ENCODE data around the gene OLFML2B. TPM values are rescaled to one million over a fixed set of nuclear protein-coding genes. Genes with fewer than 3 reads are reported as not detected.
A peak's percentile ranks its signal among the peaks of the same experiment; 100 is the strongest.

Gene OLFML2B
- total RNA-seq, 1 donor from 2014 or later, result 1.8 TPM

DNA sequence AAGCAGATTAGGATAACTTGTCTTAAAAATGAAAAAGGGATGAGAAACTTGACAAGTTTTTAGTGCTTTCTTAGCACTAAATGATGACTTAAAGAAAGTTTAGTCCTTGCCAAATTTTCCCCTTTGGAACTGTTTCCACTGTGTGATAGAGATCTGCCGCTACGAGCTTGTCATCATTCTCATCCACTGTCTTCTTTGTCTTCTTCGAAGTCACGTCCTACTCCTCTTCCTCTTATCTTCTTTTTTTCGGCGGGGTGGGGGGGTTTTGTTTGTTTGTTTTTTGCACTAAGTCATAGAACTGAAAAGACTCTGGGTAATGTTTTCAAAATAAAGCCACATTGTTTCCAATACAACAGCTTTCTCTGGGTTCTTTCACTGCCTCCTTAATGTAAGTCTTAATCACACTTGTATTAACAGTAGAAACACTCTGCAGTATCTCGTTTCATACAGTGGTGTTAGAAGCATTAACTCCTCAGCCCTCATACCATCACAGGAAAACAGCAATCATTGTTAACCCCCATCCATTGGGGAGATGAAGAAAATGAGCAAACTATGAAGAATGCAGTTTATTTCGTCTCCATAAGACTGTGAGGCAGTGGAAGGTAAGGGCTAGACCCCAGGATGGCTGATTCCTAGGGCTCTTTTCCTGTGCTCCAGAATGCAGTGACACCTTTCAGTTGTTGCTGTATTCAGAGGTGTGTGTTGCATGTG lies 81.8 kb downstream of the OLFML2B start:
- no peak for DNase-seq (ENCODE audit: low spot score, unreplicated experiment)
- H3K4me1 Mint-ChIP-seq (ENCODE audit: low read depth), result peaks cover 11% of the 10 kb centered on the region
- peak overlapping the region; percentile 62 for H3K27ac Mint-ChIP-seq
- no peak overlapping the region for H3K4me3 Mint-ChIP-seq (ENCODE audit: low read depth)
- H3K27me3 Mint-ChIP-seq, result no peaks in the 10 kb centered on the region
- TF ChIP-seq, protein P1, sequence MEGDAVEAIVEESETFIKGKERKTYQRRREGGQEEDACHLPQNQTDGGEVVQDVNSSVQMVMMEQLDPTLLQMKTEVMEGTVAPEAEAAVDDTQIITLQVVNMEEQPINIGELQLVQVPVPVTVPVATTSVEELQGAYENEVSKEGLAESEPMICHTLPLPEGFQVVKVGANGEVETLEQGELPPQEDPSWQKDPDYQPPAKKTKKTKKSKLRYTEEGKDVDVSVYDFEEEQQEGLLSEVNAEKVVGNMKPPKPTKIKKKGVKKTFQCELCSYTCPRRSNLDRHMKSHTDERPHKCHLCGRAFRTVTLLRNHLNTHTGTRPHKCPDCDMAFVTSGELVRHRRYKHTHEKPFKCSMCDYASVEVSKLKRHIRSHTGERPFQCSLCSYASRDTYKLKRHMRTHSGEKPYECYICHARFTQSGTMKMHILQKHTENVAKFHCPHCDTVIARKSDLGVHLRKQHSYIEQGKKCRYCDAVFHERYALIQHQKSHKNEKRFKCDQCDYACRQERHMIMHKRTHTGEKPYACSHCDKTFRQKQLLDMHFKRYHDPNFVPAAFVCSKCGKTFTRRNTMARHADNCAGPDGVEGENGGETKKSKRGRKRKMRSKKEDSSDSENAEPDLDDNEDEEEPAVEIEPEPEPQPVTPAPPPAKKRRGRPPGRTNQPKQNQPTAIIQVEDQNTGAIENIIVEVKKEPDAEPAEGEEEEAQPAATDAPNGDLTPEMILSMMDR (IDR thresholded peaks at IDR 0.05; ENCODE audit: unreplicated experiment), result no peak
- peaks cover 7% of the 10 kb centered on the region for H3K36me3 Mint-ChIP-seq (ENCODE audit: insufficient read depth)
- H3K9me3 Mint-ChIP-seq (ENCODE audit: low read depth), result peaks cover 1% of the 10 kb centered on the region

DNA sequence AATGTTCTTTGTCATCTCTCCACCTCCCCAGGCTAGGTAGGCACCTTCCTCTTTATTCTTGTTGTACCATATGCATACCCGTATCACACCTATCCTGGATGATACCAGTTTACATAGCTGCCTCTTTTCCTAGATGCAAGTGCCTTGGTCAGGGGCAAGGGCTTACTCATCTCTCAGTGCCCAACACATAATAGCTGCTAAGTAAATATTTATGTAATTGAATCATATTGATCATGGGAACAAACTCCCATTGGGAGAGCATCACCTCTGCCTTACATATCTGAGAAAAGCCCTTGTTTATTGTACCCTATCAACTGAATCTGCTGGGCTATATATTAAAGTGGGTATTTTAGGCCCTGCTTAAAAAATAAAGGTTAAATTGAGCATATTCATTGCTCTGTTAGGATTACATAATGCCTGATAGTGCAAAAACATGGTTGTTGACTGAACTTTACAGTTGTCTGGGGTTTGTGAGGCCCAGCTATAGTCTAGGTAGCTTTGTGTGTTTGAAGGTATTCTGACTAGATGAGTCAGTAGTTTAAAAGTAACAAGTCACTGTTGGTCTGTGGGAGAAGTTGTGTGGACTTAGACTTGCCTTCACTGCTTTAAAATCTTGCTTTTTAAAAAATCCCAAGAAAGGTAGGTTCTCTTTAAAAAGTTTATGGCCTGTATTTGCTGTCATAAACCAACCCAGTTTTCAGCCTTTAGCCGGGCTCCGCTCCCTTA lies 82.6 kb downstream of the OLFML2B start:
- H3K27ac Mint-ChIP-seq, result no peak overlapping the region
- DNase-seq (ENCODE audit: low spot score, unreplicated experiment), result no peak
- peaks cover 11% of the 10 kb centered on the region for H3K4me1 Mint-ChIP-seq (ENCODE audit: low read depth)
- TF ChIP-seq, protein P1 (IDR thresholded peaks at IDR 0.05; ENCODE audit: unreplicated experiment), result no peak
- H3K36me3 Mint-ChIP-seq (ENCODE audit: insufficient read depth), result peaks cover 7% of the 10 kb centered on the region
- no peaks in the 10 kb centered on the region for H3K27me3 Mint-ChIP-seq
- no peaks in the 10 kb centered on the region for H3K9me3 Mint-ChIP-seq (ENCODE audit: low read depth)
- no peak overlapping the region for H3K4me3 Mint-ChIP-seq (ENCODE audit: low read depth)

- Mint-ChIP-seq H3K27me3 (no peaks in the 10 kb centered on the region), H3K9me3 (ENCODE audit: low read depth) (no peaks in the 10 kb centered on the region), H3K27ac (no peak overlapping the region), H3K36me3 (ENCODE audit: insufficient read depth) (peaks cover 2% of the 10 kb centered on the region), H3K4me3 (ENCODE audit: low read depth) (no peak overlapping the region), H3K4me1 (ENCODE audit: low read depth) (peaks cover under 1% of the 10 kb centered on the region)
- TF ChIP-seq, protein P1 (IDR thresholded peaks at IDR 0.05; ENCODE audit: unreplicated experiment), result no peak
- no peak for DNase-seq (ENCODE audit: low spot score, unreplicated experiment)
Measured at GRCh38 chr1:161936786-161937185, 86.9 kb downstream of the OLFML2B start.

GRCh38 chr1:161935264-161935663 lies 88.4 kb downstream of the OLFML2B start:
- TF ChIP-seq, protein P1 (IDR thresholded peaks at IDR 0.05; ENCODE audit: unreplicated experiment), result no peak
- no peaks in the 10 kb centered on the region for H3K9me3 Mint-ChIP-seq (ENCODE audit: low read depth)
- H3K36me3 Mint-ChIP-seq (ENCODE audit: insufficient read depth), result peaks cover 2% of the 10 kb centered on the region
- H3K27ac Mint-ChIP-seq, result no peak overlapping the region
- H3K4me3 Mint-ChIP-seq (ENCODE audit: low read depth), result no peak overlapping the region
- H3K4me1 Mint-ChIP-seq (ENCODE audit: low read depth), result no peaks in the 10 kb centered on the region
- H3K27me3 Mint-ChIP-seq, result no peaks in the 10 kb centered on the region
- DNase-seq (ENCODE audit: low spot score, unreplicated experiment), result no peak

- peaks cover 3% of the 10 kb centered on the region for H3K36me3 Mint-ChIP-seq (ENCODE audit: insufficient read depth)
- H3K27ac Mint-ChIP-seq, result no peak overlapping the region
- H3K9me3 Mint-ChIP-seq (ENCODE audit: low read depth), result no peaks in the 10 kb centered on the region
- H3K27me3 Mint-ChIP-seq, result no peaks in the 10 kb centered on the region
- no peaks in the 10 kb centered on the region for H3K4me1 Mint-ChIP-seq (ENCODE audit: low read depth)
- DNase-seq (ENCODE audit: low spot score, unreplicated experiment), result no peak
- H3K4me3 Mint-ChIP-seq (ENCODE audit: low read depth), result no peak overlapping the region
- TF ChIP-seq, protein P1 (IDR thresholded peaks at IDR 0.05; ENCODE audit: unreplicated experiment), result no peak
Measured at GRCh38 chr1:161933592-161934588, 89.8 kb downstream of the OLFML2B start.
